HepG2 (cell line): ENCODE measurements around the gene AKR1A1. TPM values are rescaled to one million over a fixed set of nuclear protein-coding genes. Genes with fewer than 3 reads are reported as not detected.

Experiments
- ATAC-seq: fragments of 200-7000 bp; cut with Tn5 transposase; 3 replicates; pipeline ENCODE4 v1.9.1; 2020; ENCODE audit warnings: mild to moderate bottlenecking, moderate library complexity
- BruUV-seq: library from RNA; stranded (reverse); fragments of 400-500 nt; replicated peaks from 2 replicates; lab custom pipeline; 2021; lab: Mats Ljungman, UMichigan
- CTCF ChIA-PET: fragments of 300-600 bp; formaldehyde crosslinking; extraction: SDS; loops from one replicate; lab custom pipeline; 2021; ENCODE audit warnings: low total read pairs, inconsistent platforms, low intra/inter-chr PET ratio; lab: Yijun Ruan, JAX
- POLR2A ChIA-PET: fragments of 350-600 bp; sonication (Branson Sonifier 250); formaldehyde crosslinking; loops from one replicate; lab custom pipeline; 2020; ENCODE audit warnings: antibody characterized with exemption, inconsistent platforms; lab: Yijun Ruan, JAX
- DNase-seq: peaks from one replicate; pipeline ENCODE4 v3.0.0-alpha.2; 2015; ENCODE audit warnings: low spot score
- FAIRE-seq: peaks from 3 replicates; lab custom pipeline; 2011; peaks lifted over from hg19 to GRCh38; lab: Jason Lieb, UNC
- H2AFZ ChIP-seq: one replicate; pipeline ENCODE4 v1.6.1; 2011; ENCODE audit warnings: low read length, inconsistent platforms
- H3K27ac ChIP-seq: fragments of 300-600 bp; 3 replicates; pipeline ENCODE4 v1.8.0; 2011; ENCODE audit warnings: mixed run types, mild to moderate bottlenecking, mixed read lengths, low read length, inconsistent platforms; ENCODE audit not compliant: insufficient read depth; ENCODE audit errors: extremely low read length
- H3K27me3 ChIP-seq, 2 experiments: fragments of 200-600 bp in 1 of 2; 2 replicates in 1 of 2; 3 replicates in 1 of 2; pipeline versions ENCODE4 v1.6.0 to v1.8.0; 2011; ENCODE audit warnings: low read length in 2 of 2, mild to moderate bottlenecking in 2 of 2, moderate library complexity in 2 of 2, inconsistent platforms in 1 of 2; ENCODE audit not compliant: insufficient read depth in 2 of 2, control insufficient read depth in 1 of 2
- H3K36me3 ChIP-seq, 2 experiments: fragments of 200-600 bp in 1 of 2; replicated peaks in 1 of 2; 2 replicates in 1 of 2; 3 replicates in 1 of 2; pipeline versions ENCODE4 v1.5.1 to v1.8.0; 2011; ENCODE audit warnings: low read length in 2 of 2, inconsistent platforms in 1 of 2; ENCODE audit not compliant: insufficient read depth in 2 of 2, control insufficient read depth in 1 of 2
- H3K4me1 ChIP-seq: 2 replicates; pipeline ENCODE4 v1.5.1; 2012; ENCODE audit warnings: low read length, inconsistent platforms; ENCODE audit not compliant: insufficient read depth
- H3K4me2 ChIP-seq: 2 replicates; pipeline ENCODE4 v1.6.0; 2011; ENCODE audit warnings: low read depth, low read length, inconsistent platforms
- H3K4me3 ChIP-seq, 3 experiments: fragments of 200-600 bp in 1 of 3; sonication (generic), shearing (Covaris generic) in 1 of 3; replicated peaks in 1 of 3; 2 replicates each; pipeline ENCODE4 v1.5.1; 2011 to 2016; ENCODE audit warnings: low read length in 3 of 3, inconsistent platforms in 2 of 3, low read depth in 2 of 3, mild to moderate bottlenecking in 2 of 3, control low read depth in 1 of 3, mixed read lengths in 1 of 3; ENCODE audit not compliant: insufficient read depth in 1 of 3
- H3K79me2 ChIP-seq: one replicate; pipeline ENCODE4 v1.6.1; 2011; ENCODE audit warnings: low read length, inconsistent platforms; ENCODE audit not compliant: insufficient read depth
- H3K9ac ChIP-seq: 2 replicates; pipeline ENCODE4 v1.6.0; 2011; ENCODE audit warnings: mild to moderate bottlenecking, low read depth, low read length, inconsistent platforms; ENCODE audit not compliant: insufficient read depth
- H3K9me3 ChIP-seq: 2 replicates; pipeline ENCODE4 v1.5.1; 2012; ENCODE audit warnings: mild to moderate bottlenecking, low read length
- H4K20me1 ChIP-seq: 2 replicates; pipeline ENCODE4 v1.6.0; 2011; ENCODE audit warnings: inconsistent platforms, mild to moderate bottlenecking, low read length, moderate library complexity; ENCODE audit not compliant: insufficient read depth
- ELF1 ChIP-seq: sonication (generic); formaldehyde crosslinking; IDR thresholded peaks from 2 replicates; pipeline ENCODE4 v1.4.0; 2020; ENCODE audit warnings: missing genetic modification reagents
- ELF3 ChIP-seq: IDR thresholded peaks from 2 replicates; pipeline ENCODE4 v1.6.1; 2016; ENCODE audit warnings: missing genetic modification reagents, missing compliant biosample characterization
- PHF8 ChIP-seq: sonication (generic); formaldehyde crosslinking; IDR thresholded peaks from 2 replicates; pipeline ENCODE4 v1.5.0; 2020; ENCODE audit warnings: missing genetic modification reagents
- POLR2AphosphoS5 ChIP-seq: IDR thresholded peaks from 2 replicates; pipeline ENCODE4 v1.6.1; 2012; ENCODE audit warnings: low read depth, low read length
- TEF ChIP-seq: sonication (generic); formaldehyde crosslinking; IDR thresholded peaks from 2 replicates; pipeline ENCODE4 v1.5.0; 2020; ENCODE audit warnings: missing genetic modification reagents
- TOE1 ChIP-seq: sonication (generic); formaldehyde crosslinking; IDR thresholded peaks from 2 replicates; pipeline ENCODE4 v1.4.0; 2020; ENCODE audit warnings: mild to moderate bottlenecking, missing genetic modification reagents
- ZBTB7A ChIP-seq: sonication (generic); formaldehyde crosslinking; IDR thresholded peaks from 2 replicates; pipeline ENCODE4 v1.8.0; 2022; ENCODE audit warnings: mild to moderate bottlenecking, missing genetic modification reagents
- ZFP91 ChIP-seq: sonication (generic); formaldehyde crosslinking; IDR thresholded peaks from 2 replicates; pipeline ENCODE4 v1.9.0; 2022; ENCODE audit warnings: missing genetic modification reagents, mild to moderate bottlenecking, borderline replicate concordance
- ZFY ChIP-seq: sonication (generic); formaldehyde crosslinking; IDR thresholded peaks from 2 replicates; pipeline ENCODE4 v1.4.0; 2020; ENCODE audit warnings: missing genetic modification reagents
- ZNF318 ChIP-seq: sonication (generic); formaldehyde crosslinking; IDR thresholded peaks from 2 replicates; pipeline ENCODE4 v1.4.0; 2020; ENCODE audit warnings: mild to moderate bottlenecking, missing genetic modification reagents
- ZNF430 ChIP-seq: sonication (generic); formaldehyde crosslinking; IDR thresholded peaks from 2 replicates; pipeline ENCODE4 v1.9.0; 2021; ENCODE audit warnings: mild to moderate bottlenecking, missing genetic modification reagents
- WGBS: methylation state at CpG from one replicate; pipeline ENCODE4 v1.1.6; 2017; ENCODE audit warnings: low lambda C conversion rate; 5-methylcytosine and 5-hydroxymethylcytosine counted together
- in situ Hi-C: cut with HindIII; loops from 2 replicates; pipeline ENCODE4 v1.10.0; 2017; ENCODE audit warnings: low pct_unique_long_range_greater_than_20kb; ENCODE audit not compliant: extremely low pct_ligation_motif_present
- intact Hi-C: fragments of 100-400 bp; cut with micrococcal nuclease; formaldehyde crosslinking; loops from one replicate; pipeline ENCODE4 v1.10.0; 2022; ENCODE audit not compliant: unreplicated experiment
- polyA plus RNA-seq, 8 experiments: library from polyadenylated mRNA; depleted of rRNA in 3 of 8; stranded (reverse) in 7 of 8; unstranded in 1 of 8; fragments of >200 nt; fragmentation: Illumina TruSeq in 4 of 8; extraction: Trizol in 4 of 8; gene quantifications; 2 replicates each; pipeline versions ENCODE4 v1.2.1 to v1.2.3, GENCODE V29; 2011 to 2016; ENCODE audit warnings: low read depth in 4 of 8, missing spikeins in 1 of 8, mixed read lengths in 1 of 8; ENCODE audit not compliant: insufficient read depth in 1 of 8
- total RNA-seq, 5 experiments: library from RNA; depleted of rRNA; stranded (reverse); fragments of >200 nt; fragmentation: Illumina TruSeq; extraction: Trizol; gene quantifications; 2 replicates each; pipeline ENCODE4 v1.2.3, GENCODE V29; 2016; ENCODE audit warnings: low read depth in 1 of 5

Gene AKR1A1
- total and polyA plus RNA-seq, 2 of the 13 experiments (the other 11 are each of a cell fraction or from before 2014, with no cell fraction given), result 181 to 217 TPM

DNA sequence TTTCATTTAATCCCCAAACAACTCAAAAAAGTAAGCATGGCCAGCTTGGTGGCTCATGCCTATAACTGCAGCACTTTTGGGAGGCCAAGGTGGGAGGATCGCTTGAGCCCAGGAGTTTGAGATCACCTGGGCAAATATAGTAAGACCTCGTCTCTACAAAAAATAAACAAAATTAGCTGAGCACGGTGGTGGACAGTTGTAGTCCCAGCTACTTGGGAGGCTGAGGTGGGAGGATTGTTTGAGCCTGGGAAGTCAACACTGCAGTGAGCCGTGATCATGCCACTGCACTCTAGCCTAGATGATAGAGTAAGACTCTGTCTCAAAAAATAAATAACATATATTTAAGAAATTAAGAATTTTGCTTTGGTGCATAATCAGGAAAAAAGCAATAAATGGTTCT is 6.1 kb upstream of the AKR1A1 start (continued):
- TF ChIP-seq ELF3 (CRISPR knock-in tag) (no peak), TEF (CRISPR knock-in tag) (no peak)

DNA sequence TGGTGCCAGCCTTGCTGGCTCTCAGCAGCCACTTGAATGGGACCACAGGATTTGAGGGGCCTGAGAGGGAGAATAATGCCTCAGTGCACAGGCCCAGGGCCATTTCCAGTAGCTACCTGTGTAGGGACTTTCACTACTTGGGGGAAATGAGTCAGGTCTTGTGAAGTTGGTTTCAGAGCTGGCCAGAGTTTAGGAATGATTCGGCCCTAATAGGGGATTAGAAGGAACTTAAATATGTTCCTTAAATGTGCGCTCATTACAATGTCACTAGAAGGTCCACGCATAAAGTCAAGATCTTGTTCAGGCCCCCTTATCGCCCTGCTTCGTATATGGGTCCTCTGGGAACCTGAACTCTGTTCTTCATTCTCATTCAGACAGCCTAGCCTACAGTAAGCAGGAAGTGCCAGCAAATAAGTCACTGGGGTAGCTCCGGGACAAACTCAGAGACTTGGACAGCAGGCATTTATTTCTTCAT is 5.6 kb upstream of the AKR1A1 start:
- Histone ChIP-seq H3K4me1 (peaks cover 51% of the 10 kb centered on the region), H3K36me3 (no peaks in the 10 kb centered on the region), H3K4me3 (peak overlapping the region; percentile 13 to 65 (median 48)), H3K79me2 (no peaks in the 10 kb centered on the region), H4K20me1 (no peaks in the 10 kb centered on the region), H3K27me3 (no peaks in the 10 kb centered on the region), H3K27ac (peak overlapping the region; percentile 86), H3K9me3 (no peaks in the 10 kb centered on the region), H2AFZ (peak overlapping the region; percentile 95), H3K4me2 (peak overlapping the region; percentile 85), H3K9ac (peak overlapping the region; percentile 69)
- FAIRE-seq (no peak), ATAC-seq (peak; percentile 55), DNase-seq (no peak)
- CTCF ChIA-PET, result interaction anchor here (1.4 kb wide), 1 partner anchor 25 kb away, joined by 4 read pairs; no protein-coding TSS in a partner anchor
- POLR2A ChIA-PET, result interaction anchor here (0.5 to 29.7 kb wide), 10 partner anchors 9 to 206 kb away, joined by 3 to 690 read pairs (median 7); partner anchors contain the start of genes CCDC163, MMACHC, PRDX1 and TOE1
- in situ Hi-C loops (no loop called here), intact Hi-C loops (loop anchor here (1.0 kb wide), 1 partner anchor 23 kb away; no protein-coding TSS in a partner anchor)
- WGBS, result 26% methylated on average over 5 of the region's 6 CpGs
- no TSS peak for BruUV-seq
- 0 out of 2 replicates have a peak, but pooled peaks have one; percentile 34 for TF ChIP-seq ZNF430 (CRISPR knock-in tag)
- TF ChIP-seq ZNF318 (CRISPR knock-in tag), result no peak
- TF ChIP-seq ELF1, result peak; percentile 63
- no peak for TF ChIP-seq PHF8 (CRISPR knock-in tag)
- TF ChIP-seq ZFP91 (CRISPR knock-in tag), result 0 out of 2 replicates have a peak, but pooled peaks have one; percentile 7
- 0 out of 2 replicates have a peak, but pooled peaks have one; percentile 3 for TF ChIP-seq ZFY
- no peak for TF ChIP-seq POLR2AphosphoS5
- TF ChIP-seq TOE1 (CRISPR knock-in tag), result no peak
- no peak for TF ChIP-seq ZBTB7A (CRISPR knock-in tag)
